Mammary epithelial cell (primary cell): ENCODE results near the gene IGF2.

ENCODE experiments used
- EZH2 ChIP-seq: IDR thresholded peaks from 2 replicates; pipeline ENCODE4 v1.6.1; 2012; ENCODE audit warnings: low read length, inconsistent platforms, borderline replicate concordance
- TF ChIP-seq, protein P1 (sequence below), 2 donors: IDR thresholded peaks in 1 of 2; conservative IDR thresholded peaks in 1 of 2; 2 replicates each; pipeline ENCODE4 v1.5.1; 2011 to 2012; ENCODE audit warnings: inconsistent platforms in 2 of 2, low read length in 2 of 2, mild to moderate bottlenecking in 2 of 2, control low read depth in 1 of 2, low read depth in 1 of 2; ENCODE audit not compliant: insufficient read depth in 1 of 2; ENCODE audit errors: extremely low read depth in 1 of 2

DNA sequence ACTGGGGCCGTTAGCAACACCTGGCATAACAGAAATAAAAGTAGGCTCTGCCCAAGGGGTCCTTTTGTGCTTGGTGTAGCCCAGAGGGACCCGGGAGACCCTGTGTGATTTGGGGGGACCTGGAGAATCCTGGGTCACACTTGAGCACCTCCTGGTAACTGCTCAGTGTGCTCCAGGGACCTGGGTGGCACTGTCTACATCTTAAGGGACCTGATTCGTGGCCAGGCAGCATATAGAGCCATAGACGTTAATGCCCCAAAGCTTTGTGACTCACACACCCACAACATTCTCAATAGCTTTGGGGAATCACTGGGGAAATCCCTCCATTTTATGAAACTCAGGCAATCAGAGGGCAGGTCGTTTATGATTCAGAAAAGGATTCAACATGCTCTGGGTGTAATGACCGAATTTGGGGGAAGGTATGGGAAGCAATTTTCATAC lies 3.6 kb upstream of the IGF2 start:
- TF ChIP-seq, protein P1, sequence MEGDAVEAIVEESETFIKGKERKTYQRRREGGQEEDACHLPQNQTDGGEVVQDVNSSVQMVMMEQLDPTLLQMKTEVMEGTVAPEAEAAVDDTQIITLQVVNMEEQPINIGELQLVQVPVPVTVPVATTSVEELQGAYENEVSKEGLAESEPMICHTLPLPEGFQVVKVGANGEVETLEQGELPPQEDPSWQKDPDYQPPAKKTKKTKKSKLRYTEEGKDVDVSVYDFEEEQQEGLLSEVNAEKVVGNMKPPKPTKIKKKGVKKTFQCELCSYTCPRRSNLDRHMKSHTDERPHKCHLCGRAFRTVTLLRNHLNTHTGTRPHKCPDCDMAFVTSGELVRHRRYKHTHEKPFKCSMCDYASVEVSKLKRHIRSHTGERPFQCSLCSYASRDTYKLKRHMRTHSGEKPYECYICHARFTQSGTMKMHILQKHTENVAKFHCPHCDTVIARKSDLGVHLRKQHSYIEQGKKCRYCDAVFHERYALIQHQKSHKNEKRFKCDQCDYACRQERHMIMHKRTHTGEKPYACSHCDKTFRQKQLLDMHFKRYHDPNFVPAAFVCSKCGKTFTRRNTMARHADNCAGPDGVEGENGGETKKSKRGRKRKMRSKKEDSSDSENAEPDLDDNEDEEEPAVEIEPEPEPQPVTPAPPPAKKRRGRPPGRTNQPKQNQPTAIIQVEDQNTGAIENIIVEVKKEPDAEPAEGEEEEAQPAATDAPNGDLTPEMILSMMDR (conservative IDR thresholded peaks at IDR 0.05 in 1 of 2, IDR thresholded peaks at IDR 0.05 in 1 of 2; ENCODE audit: extremely low read depth in 1 of 2, insufficient read depth in 1 of 2, low read depth in 1 of 2, low read length in 2 of 2), result no peak
- TF ChIP-seq EZH2, result no peak
